ENCODE data around the gene PRLHR.

- TF ChIP-seq POLR2A (IDR thresholded peaks at IDR 0.05) (no peak), CTCF (IDR thresholded peaks at IDR 0.05 in 4 of 5, conservative IDR thresholded peaks at IDR 0.05 in 1 of 5) (no peak)
Measured at GRCh38 chr10:118545381-118545780, 50.1 kb downstream of the PRLHR start.
